ENCODE data around the gene MSH3. TPM values are rescaled to one million over a fixed set of nuclear protein-coding genes. Genes with fewer than 3 reads are reported as not detected.

The MSH3 gene
- total RNA-seq, 1 donor from 2014 or later, result 19.3 TPM

DNA sequence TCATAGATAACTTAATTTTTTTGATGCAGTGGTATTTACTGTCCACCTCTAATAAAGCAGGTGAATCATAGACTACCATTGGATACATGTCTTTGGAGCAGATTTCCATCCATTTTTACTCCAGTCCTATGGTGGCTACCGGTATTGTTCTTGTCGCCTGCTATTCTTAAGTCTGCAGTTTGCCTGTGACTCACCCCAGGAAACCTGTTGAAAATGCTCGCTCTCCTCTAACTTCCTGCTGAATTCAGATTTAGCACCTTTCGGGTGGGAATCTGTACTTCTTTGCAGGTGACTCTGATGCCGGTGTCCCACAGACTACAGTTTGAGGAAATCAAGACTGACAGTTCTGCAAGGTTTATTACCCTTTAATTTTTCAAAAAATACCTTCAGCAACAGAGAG, 59.2 kb downstream of the MSH3 start:
- no peak overlapping the region for H3K4me3 ChIP-seq (ENCODE audit: low read length in 3 of 3)
- no peak overlapping the region for H3K27ac ChIP-seq (ENCODE audit: low read depth, low read length)
- peaks cover 0 to 2% (median 0%) of the 10 kb centered on the region in 3 donors for H3K4me1 ChIP-seq (ENCODE audit: control insufficient read depth in 3 of 3, insufficient read depth in 3 of 3, low read length in 3 of 3)
- no peak overlapping the region for H3K9ac ChIP-seq (ENCODE audit: low read depth in 1 of 3, low read length in 3 of 3)
- H3K36me3 ChIP-seq (ENCODE audit: control insufficient read depth in 3 of 3, insufficient read depth in 3 of 3, low read length in 3 of 3), result no peaks in the 10 kb centered on the region
- H3K27me3 ChIP-seq (ENCODE audit: control insufficient read depth in 3 of 3, insufficient read depth in 3 of 3, low read length in 3 of 3), result no peaks in the 10 kb centered on the region
- no peaks in the 10 kb centered on the region for H3K9me3 ChIP-seq (ENCODE audit: control insufficient read depth in 3 of 3, low read length in 3 of 3)

- Histone ChIP-seq H3K27ac (ENCODE audit: low read depth, low read length) (no peak overlapping the region), H3K9ac (ENCODE audit: low read depth in 1 of 3, low read length in 3 of 3) (no peak overlapping the region), H3K9me3 (ENCODE audit: control insufficient read depth in 3 of 3, low read length in 3 of 3) (peaks cover 0 to 1% (median 0%) of the 10 kb centered on the region in 3 donors), H3K4me3 (ENCODE audit: low read length in 3 of 3) (no peak overlapping the region), H3K36me3 (ENCODE audit: control insufficient read depth in 3 of 3, insufficient read depth in 3 of 3, low read length in 3 of 3) (peaks cover 0 to 2% (median 2%) of the 10 kb centered on the region in 3 donors), H3K27me3 (ENCODE audit: control insufficient read depth in 3 of 3, insufficient read depth in 3 of 3, low read length in 3 of 3) (no peaks in the 10 kb centered on the region), H3K4me1 (ENCODE audit: control insufficient read depth in 3 of 3, insufficient read depth in 3 of 3, low read length in 3 of 3) (peaks cover 0 to 2% (median 0%) of the 10 kb centered on the region in 3 donors)
Observed at GRCh38 chr5:80714570-80715298, 60.3 kb downstream of the MSH3 start.

- no peaks in the 10 kb centered on the region for H3K27me3 ChIP-seq (ENCODE audit: control insufficient read depth in 3 of 3, insufficient read depth in 3 of 3, low read length in 3 of 3)
- peaks cover 0 to 2% (median 0%) of the 10 kb centered on the region in 3 donors for H3K4me1 ChIP-seq (ENCODE audit: control insufficient read depth in 3 of 3, insufficient read depth in 3 of 3, low read length in 3 of 3)
- H3K4me3 ChIP-seq (ENCODE audit: low read length in 3 of 3), result no peak overlapping the region
- H3K9me3 ChIP-seq (ENCODE audit: control insufficient read depth in 3 of 3, low read length in 3 of 3), result peaks cover 0 to 6% (median 0%) of the 10 kb centered on the region in 3 donors
- H3K36me3 ChIP-seq (ENCODE audit: control insufficient read depth in 3 of 3, insufficient read depth in 3 of 3, low read length in 3 of 3), result peaks cover 0 to 4% (median 3%) of the 10 kb centered on the region in 3 donors
- no peak overlapping the region for H3K27ac ChIP-seq (ENCODE audit: low read depth, low read length)
- no peak overlapping the region for H3K9ac ChIP-seq (ENCODE audit: low read depth in 1 of 3, low read length in 3 of 3)
Observed at GRCh38 chr5:80715887-80716286, 61.4 kb downstream of the MSH3 start.

DNA sequence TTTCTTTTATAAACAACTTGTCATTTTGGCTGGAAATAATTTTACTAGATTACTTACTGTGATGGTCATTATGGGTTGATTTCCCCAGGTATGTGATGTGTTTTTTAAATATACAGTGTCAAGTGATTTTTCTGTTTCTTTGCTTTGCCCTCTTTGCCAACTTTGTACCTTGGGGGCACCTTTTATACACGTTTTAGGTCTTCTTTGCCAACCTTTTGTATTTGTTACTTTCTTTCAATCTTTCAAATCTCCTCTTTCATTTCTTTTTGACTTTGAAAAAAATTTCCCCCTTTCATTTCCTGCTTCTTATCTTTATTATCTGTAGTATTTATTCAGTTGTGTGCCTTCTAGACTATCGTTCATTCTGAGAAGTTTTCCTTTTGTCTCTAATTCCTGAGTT, 65.7 kb downstream of the MSH3 start:
- Histone ChIP-seq H3K27ac (ENCODE audit: low read depth, low read length) (no peak overlapping the region), H3K4me3 (ENCODE audit: low read length in 3 of 3) (no peak overlapping the region), H3K9me3 (ENCODE audit: control insufficient read depth in 3 of 3, low read length in 3 of 3) (peaks cover 0 to 6% (median 0%) of the 10 kb centered on the region in 3 donors), H3K4me1 (ENCODE audit: control insufficient read depth in 3 of 3, insufficient read depth in 3 of 3, low read length in 3 of 3) (no peaks in the 10 kb centered on the region), H3K27me3 (ENCODE audit: control insufficient read depth in 3 of 3, insufficient read depth in 3 of 3, low read length in 3 of 3) (no peaks in the 10 kb centered on the region), H3K9ac (ENCODE audit: low read depth in 1 of 3, low read length in 3 of 3) (no peak overlapping the region), H3K36me3 (ENCODE audit: control insufficient read depth in 3 of 3, insufficient read depth in 3 of 3, low read length in 3 of 3) (peaks cover 0 to 8% (median 3%) of the 10 kb centered on the region in 3 donors)

GRCh38 chr5:80722916-80723315, 68.5 kb downstream of the MSH3 start:
- Histone ChIP-seq H3K4me3 (ENCODE audit: low read length in 3 of 3) (no peak overlapping the region), H3K27me3 (ENCODE audit: control insufficient read depth in 3 of 3, insufficient read depth in 3 of 3, low read length in 3 of 3) (no peaks in the 10 kb centered on the region), H3K36me3 (ENCODE audit: control insufficient read depth in 3 of 3, insufficient read depth in 3 of 3, low read length in 3 of 3) (peaks cover 5 to 18% (median 14%) of the 10 kb centered on the region in 3 donors), H3K9ac (ENCODE audit: low read depth in 1 of 3, low read length in 3 of 3) (no peak overlapping the region), H3K27ac (ENCODE audit: low read depth, low read length) (no peak overlapping the region), H3K9me3 (ENCODE audit: control insufficient read depth in 3 of 3, low read length in 3 of 3) (peaks cover 0 to 6% (median 0%) of the 10 kb centered on the region in 3 donors), H3K4me1 (ENCODE audit: control insufficient read depth in 3 of 3, insufficient read depth in 3 of 3, low read length in 3 of 3) (no peaks in the 10 kb centered on the region)

GRCh38 chr5:80725446-80725845, 71.0 kb downstream of the MSH3 start:
- Histone ChIP-seq H3K4me3 (ENCODE audit: low read length in 3 of 3) (no peak overlapping the region), H3K9ac (ENCODE audit: low read depth in 1 of 3, low read length in 3 of 3) (no peak overlapping the region), H3K9me3 (ENCODE audit: control insufficient read depth in 3 of 3, low read length in 3 of 3) (no peaks in the 10 kb centered on the region), H3K27ac (ENCODE audit: low read depth, low read length) (no peak overlapping the region), H3K36me3 (ENCODE audit: control insufficient read depth in 3 of 3, insufficient read depth in 3 of 3, low read length in 3 of 3) (peaks cover 5 to 19% (median 17%) of the 10 kb centered on the region in 3 donors), H3K27me3 (ENCODE audit: control insufficient read depth in 3 of 3, insufficient read depth in 3 of 3, low read length in 3 of 3) (no peaks in the 10 kb centered on the region), H3K4me1 (ENCODE audit: control insufficient read depth in 3 of 3, insufficient read depth in 3 of 3, low read length in 3 of 3) (no peaks in the 10 kb centered on the region)

DNA sequence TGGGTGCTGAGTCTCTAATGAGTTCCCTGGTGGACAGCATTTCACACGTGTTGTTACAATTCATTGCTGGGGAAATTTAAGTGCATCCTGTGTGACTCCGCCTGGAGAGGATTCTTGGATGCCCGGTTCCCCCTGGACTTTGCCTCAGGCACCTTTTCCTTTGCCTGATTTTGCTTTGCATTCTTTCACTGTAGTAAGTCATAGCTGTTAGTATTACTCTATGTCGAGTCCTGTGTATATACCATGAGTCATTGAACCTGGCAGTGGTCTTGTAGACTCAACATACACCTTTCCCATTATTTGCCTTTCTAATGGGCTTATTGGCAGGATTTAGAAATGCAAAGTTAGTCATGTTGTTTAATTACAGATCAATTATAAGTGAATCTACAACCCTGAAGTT, 82.3 kb downstream of the MSH3 start:
- no peaks in the 10 kb centered on the region for H3K9me3 ChIP-seq (ENCODE audit: control insufficient read depth in 3 of 3, low read length in 3 of 3)
- peaks cover 0 to 2% (median 0%) of the 10 kb centered on the region in 3 donors for H3K36me3 ChIP-seq (ENCODE audit: control insufficient read depth in 3 of 3, insufficient read depth in 3 of 3, low read length in 3 of 3)
- H3K27me3 ChIP-seq (ENCODE audit: control insufficient read depth in 3 of 3, insufficient read depth in 3 of 3, low read length in 3 of 3), result no peaks in the 10 kb centered on the region
- no peak overlapping the region for H3K4me3 ChIP-seq (ENCODE audit: low read length in 3 of 3)
- no peak overlapping the region for H3K27ac ChIP-seq (ENCODE audit: low read depth, low read length)
- no peak overlapping the region for H3K9ac ChIP-seq (ENCODE audit: low read depth in 1 of 3, low read length in 3 of 3)
- no peaks in the 10 kb centered on the region for H3K4me1 ChIP-seq (ENCODE audit: control insufficient read depth in 3 of 3, insufficient read depth in 3 of 3, low read length in 3 of 3)

GRCh38 chr5:80738466-80738865, 84.0 kb downstream of the MSH3 start:
- H3K4me1 ChIP-seq (ENCODE audit: control insufficient read depth in 3 of 3, insufficient read depth in 3 of 3, low read length in 3 of 3), result no peaks in the 10 kb centered on the region
- H3K4me3 ChIP-seq (ENCODE audit: low read length in 3 of 3), result no peak overlapping the region
- H3K27ac ChIP-seq (ENCODE audit: low read depth, low read length), result no peak overlapping the region
- H3K36me3 ChIP-seq (ENCODE audit: control insufficient read depth in 3 of 3, insufficient read depth in 3 of 3, low read length in 3 of 3), result peaks cover 0 to 8% (median 5%) of the 10 kb centered on the region in 3 donors
- H3K27me3 ChIP-seq (ENCODE audit: control insufficient read depth in 3 of 3, insufficient read depth in 3 of 3, low read length in 3 of 3), result no peaks in the 10 kb centered on the region
- no peaks in the 10 kb centered on the region for H3K9me3 ChIP-seq (ENCODE audit: control insufficient read depth in 3 of 3, low read length in 3 of 3)
- H3K9ac ChIP-seq (ENCODE audit: low read depth in 1 of 3, low read length in 3 of 3), result no peak overlapping the region

- Histone ChIP-seq H3K36me3 (ENCODE audit: control insufficient read depth in 3 of 3, insufficient read depth in 3 of 3, low read length in 3 of 3) (peaks cover 2 to 8% (median 5%) of the 10 kb centered on the region in 3 donors), H3K9ac (ENCODE audit: low read depth in 1 of 3, low read length in 3 of 3) (no peak overlapping the region), H3K9me3 (ENCODE audit: control insufficient read depth in 3 of 3, low read length in 3 of 3) (no peaks in the 10 kb centered on the region), H3K27ac (ENCODE audit: low read depth, low read length) (no peak overlapping the region), H3K27me3 (ENCODE audit: control insufficient read depth in 3 of 3, insufficient read depth in 3 of 3, low read length in 3 of 3) (no peaks in the 10 kb centered on the region), H3K4me3 (ENCODE audit: low read length in 3 of 3) (no peak overlapping the region), H3K4me1 (ENCODE audit: control insufficient read depth in 3 of 3, insufficient read depth in 3 of 3, low read length in 3 of 3) (no peaks in the 10 kb centered on the region)
Observed at GRCh38 chr5:80739057-80739456, 84.6 kb downstream of the MSH3 start.

- Histone ChIP-seq H3K9ac (ENCODE audit: low read depth in 1 of 3, low read length in 3 of 3) (no peak overlapping the region), H3K36me3 (ENCODE audit: control insufficient read depth in 3 of 3, insufficient read depth in 3 of 3, low read length in 3 of 3) (peaks cover 4 to 8% (median 5%) of the 10 kb centered on the region in 3 donors), H3K27me3 (ENCODE audit: control insufficient read depth in 3 of 3, insufficient read depth in 3 of 3, low read length in 3 of 3) (no peaks in the 10 kb centered on the region), H3K27ac (ENCODE audit: low read depth, low read length) (no peak overlapping the region), H3K9me3 (ENCODE audit: control insufficient read depth in 3 of 3, low read length in 3 of 3) (no peaks in the 10 kb centered on the region), H3K4me3 (ENCODE audit: low read length in 3 of 3) (no peak overlapping the region), H3K4me1 (ENCODE audit: control insufficient read depth in 3 of 3, insufficient read depth in 3 of 3, low read length in 3 of 3) (no peaks in the 10 kb centered on the region)
Observed at GRCh38 chr5:80739496-80739895, 85.0 kb downstream of the MSH3 start.

All from skeletal muscle tissue (tissue), 4 donors.